OCI-LY3 (cell line): Measurements from ENCODE around the gene CT45A1.
"Not testable (repeated sequence)": the region's sequence is repeated elsewhere in the genome, so short reads cannot be mapped to it uniquely, and the experiment has no call there.

ENCODE experiments used
- CTCF ChIP-seq: fragments of 200-600, 300-600 bp; sonication (generic); IDR thresholded peaks from 2 replicates; pipeline ENCODE4 v1.5.1; 2014; ENCODE audit warnings: antibody characterized with exemption, low read length, low read depth
- EZH2phosphoT487 ChIP-seq: fragments of 200-600 bp; shearing (Covaris generic); IDR thresholded peaks from 2 replicates; pipeline ENCODE4 v1.6.1; 2018; ENCODE audit warnings: antibody characterized with exemption, mixed run types, low read depth

DNA sequence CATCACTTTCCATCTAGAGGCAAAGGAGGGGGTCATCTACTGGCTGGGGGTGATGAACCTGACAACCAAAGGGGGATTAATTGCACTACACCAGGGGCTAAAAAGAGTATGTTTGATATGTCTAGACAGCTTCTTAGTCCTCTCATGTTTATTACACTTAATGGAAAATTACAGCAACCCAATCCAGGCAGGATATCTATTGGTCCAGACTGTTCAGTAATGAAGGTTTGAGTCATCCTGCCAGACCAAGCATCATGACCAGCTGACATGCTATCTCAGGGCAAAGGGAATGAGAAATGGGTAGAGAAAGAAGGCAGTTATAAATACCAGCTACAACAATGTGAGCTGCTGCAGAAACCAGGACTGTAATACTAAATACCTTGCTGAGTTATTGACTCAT is 40.5 kb upstream of the CT45A1 start:
- not testable (repeated sequence) for TF ChIP-seq CTCF, EZH2phosphoT487
